ENCODE data around the gene SPATS2L.
"Not testable (repeated sequence)": the region's sequence is repeated elsewhere in the genome, so short reads cannot be mapped to it uniquely, and the experiment has no call there.

SPATS2L gene

GRCh38 chr2:200320991-200321390, 14.5 kb downstream of the SPATS2L start:
- no peak for DNase-seq (ENCODE audit: low read depth)

- no peak for DNase-seq (ENCODE audit: low read depth)
These were observed 15.5 kb downstream of the SPATS2L start for GRCh38 chr2:200321780-200322534.

GRCh38 chr2:200322607-200323006, 16.1 kb downstream of the SPATS2L start:
- DNase-seq (ENCODE audit: low read depth): no peak

GRCh38 chr2:200324362-200324761, 17.9 kb downstream of the SPATS2L start:
- no peak for DNase-seq (ENCODE audit: low read depth)

GRCh38 chr2:200329384-200329783, 22.9 kb downstream of the SPATS2L start:
- no peak for DNase-seq (ENCODE audit: low read depth)

GRCh38 chr2:200329798-200330197, 23.3 kb downstream of the SPATS2L start:
- no peak for DNase-seq (ENCODE audit: low read depth)

- DNase-seq (ENCODE audit: low read depth): no peak
These were observed 24.0 kb downstream of the SPATS2L start for GRCh38 chr2:200330351-200331060.

- DNase-seq (ENCODE audit: low read depth): no peak
These were observed 24.5 kb downstream of the SPATS2L start for GRCh38 chr2:200331061-200331400.

GRCh38 chr2:200335657-200336056, 29.2 kb downstream of the SPATS2L start:
- DNase-seq (ENCODE audit: low read depth): no peak

GRCh38 chr2:200336980-200337615, 30.6 kb downstream of the SPATS2L start:
- DNase-seq (ENCODE audit: low read depth): no peak

GRCh38 chr2:200337621-200338020, 31.1 kb downstream of the SPATS2L start:
- DNase-seq (ENCODE audit: low read depth): no peak

GRCh38 chr2:200338692-200339091, 32.2 kb downstream of the SPATS2L start:
- DNase-seq (ENCODE audit: low read depth): no peak

GRCh38 chr2:200340508-200341224, 34.2 kb downstream of the SPATS2L start:
- DNase-seq (ENCODE audit: low read depth): no peak

GRCh38 chr2:200341376-200341775, 34.9 kb downstream of the SPATS2L start:
- no peak for DNase-seq (ENCODE audit: low read depth)

- no peak for DNase-seq (ENCODE audit: low read depth)
These were observed 35.7 kb downstream of the SPATS2L start for GRCh38 chr2:200342235-200342634.

GRCh38 chr2:200342654-200343053, 36.2 kb downstream of the SPATS2L start:
- DNase-seq (ENCODE audit: low read depth): no peak

GRCh38 chr2:200344202-200344601, 37.7 kb downstream of the SPATS2L start:
- not testable (repeated sequence) for DNase-seq (ENCODE audit: low read depth)

GRCh38 chr2:200345975-200346374, 39.5 kb downstream of the SPATS2L start:
- no peak for DNase-seq (ENCODE audit: low read depth)

GRCh38 chr2:200347301-200347700, 40.8 kb downstream of the SPATS2L start:
- DNase-seq (ENCODE audit: low read depth): no peak

- DNase-seq (ENCODE audit: low read depth): no peak
These were observed 42.5 kb downstream of the SPATS2L start for GRCh38 chr2:200348897-200349563.

- no peak for DNase-seq (ENCODE audit: low read depth)
These were observed 43.4 kb downstream of the SPATS2L start for GRCh38 chr2:200349868-200350267.

GRCh38 chr2:200350850-200351285, 44.4 kb downstream of the SPATS2L start:
- DNase-seq (ENCODE audit: low read depth): no peak

Data from stimulated activated CD8-positive, alpha-beta memory T cell treated with anti-CD3 and anti-CD28 coated beads, Interleukin-12 subunit alpha, Interleukin-12 subunit beta, amount 100 ng/mL, for 1 hour (primary cell).